Measurements from ENCODE around the gene ADAMTS7.
A peak's percentile ranks its signal among the peaks of the same experiment; 100 is the strongest.
"Not testable (repeated sequence)": the region's sequence is repeated elsewhere in the genome, so short reads cannot be mapped to it uniquely, and the experiment has no call there.

Gene ADAMTS7

GRCh38 chr15:78749831-78750230 lies 61.4 kb downstream of the ADAMTS7 start:
- no peak overlapping the region for H3K4me3 ChIP-seq (ENCODE audit: low read depth, low read length)
- no peak for DNase-seq (ENCODE audit: low read depth)
- TF ChIP-seq, protein P1, sequence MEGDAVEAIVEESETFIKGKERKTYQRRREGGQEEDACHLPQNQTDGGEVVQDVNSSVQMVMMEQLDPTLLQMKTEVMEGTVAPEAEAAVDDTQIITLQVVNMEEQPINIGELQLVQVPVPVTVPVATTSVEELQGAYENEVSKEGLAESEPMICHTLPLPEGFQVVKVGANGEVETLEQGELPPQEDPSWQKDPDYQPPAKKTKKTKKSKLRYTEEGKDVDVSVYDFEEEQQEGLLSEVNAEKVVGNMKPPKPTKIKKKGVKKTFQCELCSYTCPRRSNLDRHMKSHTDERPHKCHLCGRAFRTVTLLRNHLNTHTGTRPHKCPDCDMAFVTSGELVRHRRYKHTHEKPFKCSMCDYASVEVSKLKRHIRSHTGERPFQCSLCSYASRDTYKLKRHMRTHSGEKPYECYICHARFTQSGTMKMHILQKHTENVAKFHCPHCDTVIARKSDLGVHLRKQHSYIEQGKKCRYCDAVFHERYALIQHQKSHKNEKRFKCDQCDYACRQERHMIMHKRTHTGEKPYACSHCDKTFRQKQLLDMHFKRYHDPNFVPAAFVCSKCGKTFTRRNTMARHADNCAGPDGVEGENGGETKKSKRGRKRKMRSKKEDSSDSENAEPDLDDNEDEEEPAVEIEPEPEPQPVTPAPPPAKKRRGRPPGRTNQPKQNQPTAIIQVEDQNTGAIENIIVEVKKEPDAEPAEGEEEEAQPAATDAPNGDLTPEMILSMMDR (conservative IDR thresholded peaks at IDR 0.05; ENCODE audit: low read depth, low read length) = no peak

- not testable (repeated sequence) for H3K4me3 ChIP-seq (ENCODE audit: low read depth, low read length); DNase-seq (ENCODE audit: low read depth)
These were observed 63.4 kb downstream of the ADAMTS7 start for GRCh38 chr15:78747877-78748276.

GRCh38 chr15:78741674-78742073 lies 69.6 kb downstream of the ADAMTS7 start:
- not testable (repeated sequence) for DNase-seq (ENCODE audit: low read depth); H3K4me3 ChIP-seq (ENCODE audit: low read depth, low read length)

- DNase-seq (ENCODE audit: low read depth) = no peak
- H3K4me3 ChIP-seq (ENCODE audit: low read depth, low read length) = no peak overlapping the region
- TF ChIP-seq, protein P1 (conservative IDR thresholded peaks at IDR 0.05; ENCODE audit: low read depth, low read length) = no peak
These were observed 70.4 kb downstream of the ADAMTS7 start for GRCh38 chr15:78740904-78741274.

DNA sequence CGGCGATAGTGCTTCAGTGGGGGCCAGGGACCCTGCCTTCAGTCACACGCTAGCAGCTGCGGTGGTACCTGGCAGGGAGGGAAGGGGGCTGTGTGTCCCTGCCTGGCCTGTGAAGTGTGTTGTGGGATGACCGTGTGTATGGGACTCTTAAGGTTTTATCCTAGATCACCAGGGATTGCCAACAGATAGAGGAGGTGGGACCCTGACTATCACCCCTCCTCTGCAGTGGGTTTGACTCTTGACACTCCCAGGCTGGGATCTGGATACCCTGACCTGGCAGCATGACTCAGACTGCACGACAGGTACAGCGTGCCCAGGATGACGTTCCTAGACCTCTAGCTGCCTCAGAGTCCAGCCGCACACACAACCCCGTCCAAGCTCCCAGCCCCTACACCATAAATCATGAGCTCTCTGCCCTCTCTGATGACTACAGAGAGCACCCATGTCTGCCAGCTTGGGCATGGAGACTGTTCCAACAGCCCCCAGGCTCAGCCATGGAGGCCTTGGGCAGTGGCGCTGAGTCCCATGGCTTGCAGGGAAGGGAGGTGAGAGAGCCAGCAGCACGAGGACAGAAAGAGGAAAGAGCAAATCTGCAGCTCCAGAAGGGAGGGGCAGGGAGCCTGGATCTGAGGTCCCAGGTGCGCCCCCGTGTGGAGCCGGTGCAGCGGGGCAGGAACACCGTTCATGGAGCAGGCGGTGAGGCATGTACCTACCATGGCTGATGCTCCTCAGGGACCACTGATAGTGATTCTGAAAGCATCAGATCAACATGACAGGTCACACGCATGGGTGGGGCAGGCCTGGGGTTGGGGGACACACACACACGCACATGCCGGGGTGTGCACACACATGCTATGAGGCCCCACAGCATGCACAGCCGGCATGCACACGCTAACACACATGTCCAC lies 71.0 kb downstream of the ADAMTS7 start:
- no peak overlapping the region for H3K4me3 ChIP-seq (ENCODE audit: low read depth, low read length)
- TF ChIP-seq, protein P1 (conservative IDR thresholded peaks at IDR 0.05; ENCODE audit: low read depth, low read length) = peak; percentile 68
- peak; percentile 66 for DNase-seq (ENCODE audit: low read depth)

DNA sequence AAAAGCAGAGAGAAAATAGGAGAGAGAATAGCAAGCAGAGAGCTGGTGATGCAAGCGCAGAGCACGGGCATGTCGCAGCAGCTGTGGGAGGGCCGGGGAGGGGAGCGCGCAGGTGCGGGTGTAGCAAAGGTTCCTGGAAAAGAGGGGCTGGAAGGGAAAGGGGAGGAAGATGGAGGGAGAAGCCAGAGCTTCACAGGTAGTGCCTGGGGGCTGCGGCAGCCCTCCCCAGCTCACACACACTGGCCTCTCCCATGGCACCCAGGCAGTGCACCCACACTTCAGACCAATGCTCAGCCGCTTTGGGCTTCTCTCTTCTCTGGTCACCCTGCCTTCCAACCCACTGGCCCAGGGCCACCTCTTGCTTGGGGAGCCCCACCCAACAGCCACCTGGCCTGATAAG lies 72.1 kb downstream of the ADAMTS7 start:
- no peak overlapping the region for H3K4me3 ChIP-seq (ENCODE audit: low read depth, low read length)
- TF ChIP-seq, protein P1 (conservative IDR thresholded peaks at IDR 0.05; ENCODE audit: low read depth, low read length) = no peak
- no peak for DNase-seq (ENCODE audit: low read depth)

- peak; percentile 65 for DNase-seq (ENCODE audit: low read depth)
- H3K4me3 ChIP-seq (ENCODE audit: low read depth, low read length) = not testable (repeated sequence)
These were observed 73.2 kb downstream of the ADAMTS7 start for GRCh38 chr15:78737931-78738558.

More at GRCh38 chr15:78737931-78738558, 73.2 kb downstream of the ADAMTS7 start:
- TF ChIP-seq, protein P1 (conservative IDR thresholded peaks at IDR 0.05; ENCODE audit: low read depth, low read length) = peak; percentile 75

All from choroid plexus epithelial cell (primary cell).